Brain microvascular endothelial cell (primary cell): ENCODE results near the gene TMEM38A.

Source experiments
- DNase-seq: peaks from one replicate; pipeline ENCODE4 v3.0.0-alpha.2; 2020
- H3K27ac ChIP-seq: fragments of 250-450 bp; sonication (Bioruptor Pico); 2 replicates; pipeline ENCODE4 v1.5.1; 2020; ENCODE audit warnings: mild to moderate bottlenecking, moderate library complexity
- H3K27me3 ChIP-seq: fragments of 250-450 bp; sonication (Bioruptor Pico); replicated peaks from 2 replicates; pipeline ENCODE4 v1.5.1; 2020; ENCODE audit warnings: mild to moderate bottlenecking
- H3K36me3 ChIP-seq: fragments of 250-450 bp; sonication (Bioruptor Pico); replicated peaks from 2 replicates; pipeline ENCODE4 v1.5.1; 2020; ENCODE audit warnings: mild to moderate bottlenecking
- H3K4me3 ChIP-seq: 2 replicates; pipeline ENCODE4 v1.5.1; 2011; ENCODE audit warnings: low read depth, mild to moderate bottlenecking, control low read depth, low read length, moderate library complexity
- CTCF ChIP-seq: IDR thresholded peaks from 2 replicates; pipeline ENCODE4 v1.5.1; 2011; ENCODE audit warnings: low read depth, mild to moderate bottlenecking, moderate library complexity, low read length, control low read depth, inconsistent platforms; ENCODE audit errors: missing control alignments
- in situ Hi-C: cut with HindIII; loops from 2 replicates; pipeline ENCODE4 v1.10.0; 2017; ENCODE audit warnings: low sequenced_read_pairs, low pct_ligation_motif_present

The TMEM38A gene

GRCh38 chr19:16660763-16661479 is at the start of gene TMEM38A:
Gene TMEM38A, plus strand, starts transcription at chr19:16661139. Its CDS starts 79 bp downstream, at chr19:16661218.
- no peaks in the 10 kb centered on the region for H3K27me3 ChIP-seq
- peaks cover 13% of the 10 kb centered on the region for H3K36me3 ChIP-seq
- H3K4me3 ChIP-seq = peak within 1 kb of the TSS; percentile 97
- TF ChIP-seq CTCF = no peak
- no peak for DNase-seq
- H3K27ac ChIP-seq = peak within 1 kb of the TSS; percentile 83
- in situ Hi-C loops = no loop called here

- Histone ChIP-seq H3K27me3 (no peaks in the 10 kb centered on the region), H3K36me3 (no peaks in the 10 kb centered on the region), H3K27ac (no peak overlapping the region), H3K4me3 (no peak overlapping the region)
- in situ Hi-C loops = no loop called here
- no peak for TF ChIP-seq CTCF
- DNase-seq = no peak
These were observed 48.3 kb upstream of the TMEM38A start for GRCh38 chr19:16612636-16613035.

- DNase-seq = no peak
- TF ChIP-seq CTCF = no peak
- no peak overlapping the region for H3K4me3 ChIP-seq
- no peaks in the 10 kb centered on the region for H3K27me3 ChIP-seq
- no peak overlapping the region for H3K27ac ChIP-seq
- H3K36me3 ChIP-seq = no peaks in the 10 kb centered on the region
- in situ Hi-C loops = no loop called here
These were observed 47.1 kb upstream of the TMEM38A start for GRCh38 chr19:16613841-16614240.

DNA sequence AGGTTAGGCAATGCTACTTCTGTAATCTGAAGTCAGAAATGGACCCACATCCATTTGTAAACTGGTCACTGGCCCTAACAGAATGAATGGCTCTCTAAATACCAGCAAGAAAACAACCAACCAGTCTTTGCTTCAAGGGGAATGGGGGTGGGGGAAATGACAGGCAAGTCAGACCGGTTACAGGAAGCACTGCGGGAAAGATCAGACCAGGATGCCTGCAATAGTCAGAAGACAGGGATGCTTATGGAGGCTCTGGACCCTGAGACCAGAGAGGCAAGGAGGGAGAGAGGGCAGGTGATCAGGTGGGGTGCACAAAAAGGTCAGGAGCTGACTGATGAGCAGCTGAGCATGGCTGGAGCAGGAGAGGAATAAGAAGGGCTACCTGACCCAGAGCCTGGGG is 46.0 kb upstream of the TMEM38A start:
- no peak overlapping the region for H3K27ac ChIP-seq
- H3K4me3 ChIP-seq = no peak overlapping the region
- H3K36me3 ChIP-seq = no peaks in the 10 kb centered on the region
- H3K27me3 ChIP-seq = no peaks in the 10 kb centered on the region
- no peak for TF ChIP-seq CTCF
- DNase-seq = no peak
- in situ Hi-C loops = no loop called here

- no peak for TF ChIP-seq CTCF
- in situ Hi-C loops = no loop called here
- H3K27ac ChIP-seq = no peak overlapping the region
- no peaks in the 10 kb centered on the region for H3K27me3 ChIP-seq
- no peak for DNase-seq
- no peak overlapping the region for H3K4me3 ChIP-seq
- H3K36me3 ChIP-seq = no peaks in the 10 kb centered on the region
These were observed 45.1 kb upstream of the TMEM38A start for GRCh38 chr19:16615808-16616207.

GRCh38 chr19:16618248-16618647 is 42.7 kb upstream of the TMEM38A start:
- no peak overlapping the region for H3K4me3 ChIP-seq
- no peaks in the 10 kb centered on the region for H3K27me3 ChIP-seq
- H3K36me3 ChIP-seq = no peaks in the 10 kb centered on the region
- H3K27ac ChIP-seq = no peak overlapping the region
- TF ChIP-seq CTCF = no peak
- DNase-seq = no peak
- in situ Hi-C loops = no loop called here
